DMS114 treated with DMSO at 0.1 percent for 48 hours (cell line): ENCODE data around the gene SEBOX.

Experiments
- DNase-seq: peaks from one replicate; lab custom pipeline; 2025; ENCODE audit not compliant: unreplicated experiment; lab: John Stamatoyannopoulos, UW

SEBOX gene

GRCh38 chr17:28320215-28321061 is 44.6 kb downstream of the SEBOX start:
- DNase-seq = no peak

- DNase-seq = no peak
Measured at GRCh38 chr17:28319598-28319935, 45.4 kb downstream of the SEBOX start.

GRCh38 chr17:28318759-28319597 is 46.0 kb downstream of the SEBOX start, which contains the start of gene TMEM97:
TSS of gene TMEM97 (plus strand) at chr17:28319200. CDS start at chr17:28319240, 40 bp downstream.
- DNase-seq = peak; percentile 93

GRCh38 chr17:28317966-28318758 is 46.8 kb downstream of the SEBOX start:
- no peak for DNase-seq

GRCh38 chr17:28317099-28317965 is 47.7 kb downstream of the SEBOX start:
- no peak for DNase-seq

- DNase-seq = no peak
Measured at GRCh38 chr17:28315846-28316705, 48.9 kb downstream of the SEBOX start.

- no peak for DNase-seq
Measured at GRCh38 chr17:28313841-28314240, 51.2 kb downstream of the SEBOX start.
